NCI-H1092 (cell line): ENCODE results near the gene ATP8A1.
"Not testable (repeated sequence)": the region's sequence is repeated elsewhere in the genome, so short reads cannot be mapped to it uniquely, and the experiment has no call there.

Source experiments
- DNase-seq: peaks from one replicate; lab custom pipeline; 2025; lab: John Stamatoyannopoulos, UW

The ATP8A1 gene

DNA sequence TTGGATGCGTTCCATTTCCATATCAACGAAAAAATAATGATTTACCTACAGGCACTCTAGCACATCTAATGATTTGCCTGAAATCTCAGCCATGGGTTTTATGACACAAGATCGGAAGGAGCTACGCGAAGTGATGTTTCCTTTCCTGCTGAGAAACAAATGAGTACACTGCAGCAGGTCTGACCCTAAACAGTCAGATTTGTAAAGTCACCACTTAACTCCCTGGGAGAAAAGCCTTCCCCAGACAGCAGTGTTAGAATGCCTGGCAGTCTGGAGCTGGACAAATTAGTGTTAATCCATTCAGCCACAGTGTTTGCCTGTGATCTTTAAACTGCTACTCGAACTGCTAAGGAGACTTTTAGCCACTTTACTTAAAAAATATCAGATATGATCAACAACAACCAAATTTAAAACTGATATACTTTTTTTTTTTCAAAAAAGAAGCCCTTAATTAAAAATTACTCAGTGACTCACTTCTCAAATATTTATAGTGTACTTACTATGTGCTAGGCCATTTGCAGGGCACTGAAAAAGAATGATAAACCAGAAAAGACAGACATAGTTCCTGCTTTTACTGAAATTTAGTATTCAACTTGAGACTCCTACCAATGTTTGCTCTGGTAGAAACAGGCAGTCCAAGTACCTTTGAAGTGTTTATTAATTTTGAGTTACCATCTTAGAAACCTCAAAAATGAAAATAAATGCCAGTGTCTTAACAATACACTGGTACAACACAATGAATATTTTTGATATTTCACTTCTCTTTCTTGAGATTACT lies 155.1 kb downstream of the ATP8A1 start:
- DNase-seq = no peak

DNA sequence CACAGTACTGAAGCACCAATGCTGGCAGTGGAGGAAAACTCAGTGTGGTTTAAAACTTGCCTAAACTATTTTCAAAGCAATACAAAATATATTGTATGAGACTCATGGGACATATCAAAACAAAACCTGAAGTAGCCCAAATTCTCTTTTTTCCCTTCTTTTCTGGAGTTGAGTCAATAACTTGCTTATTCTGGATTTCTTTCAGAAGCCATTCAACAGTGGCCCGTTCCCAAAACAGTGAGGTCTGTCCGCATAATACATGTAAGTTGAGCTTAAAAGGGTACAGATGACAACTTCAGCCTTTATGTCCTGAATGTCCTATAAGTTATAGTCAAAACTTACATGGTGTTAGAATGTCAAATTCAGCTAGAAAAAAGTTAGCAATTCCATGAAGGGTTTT lies 158.9 kb downstream of the ATP8A1 start:
- DNase-seq = no peak

DNA sequence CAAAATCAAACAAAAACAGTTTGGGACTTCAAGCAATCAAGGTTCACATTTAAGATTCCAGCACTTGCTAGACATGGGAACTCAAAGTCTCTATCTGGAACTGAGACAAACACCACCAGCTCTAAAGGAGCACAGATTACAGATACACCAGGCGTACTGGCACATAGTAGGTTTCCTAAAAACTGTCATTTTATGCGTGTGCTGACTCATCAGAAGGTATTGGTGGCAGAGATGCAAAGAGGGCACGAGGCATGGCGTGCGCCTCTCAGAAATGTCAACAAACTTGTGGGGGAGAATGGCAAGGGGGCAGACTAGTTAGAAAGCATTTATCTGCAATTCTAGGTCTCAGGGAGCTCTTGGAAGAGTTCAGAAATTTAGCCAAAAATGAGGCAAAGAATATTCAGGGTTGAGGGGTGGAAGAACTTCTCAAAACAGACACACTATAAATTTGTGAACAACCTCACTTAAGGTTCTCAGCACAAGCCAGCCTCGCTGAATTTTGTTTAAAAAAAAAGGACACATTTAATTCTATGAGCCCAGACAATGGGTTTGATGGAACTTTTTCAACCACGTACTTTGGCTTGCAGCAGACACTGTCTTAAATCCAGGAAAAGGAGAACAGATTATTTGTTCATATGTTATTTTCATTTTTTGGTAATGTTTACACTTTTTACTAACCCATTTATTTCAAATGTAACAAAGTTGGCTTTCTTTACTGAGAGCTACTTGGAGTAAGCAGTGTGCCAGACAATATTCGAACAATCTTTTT lies 159.6 kb downstream of the ATP8A1 start:
- DNase-seq = no peak

DNA sequence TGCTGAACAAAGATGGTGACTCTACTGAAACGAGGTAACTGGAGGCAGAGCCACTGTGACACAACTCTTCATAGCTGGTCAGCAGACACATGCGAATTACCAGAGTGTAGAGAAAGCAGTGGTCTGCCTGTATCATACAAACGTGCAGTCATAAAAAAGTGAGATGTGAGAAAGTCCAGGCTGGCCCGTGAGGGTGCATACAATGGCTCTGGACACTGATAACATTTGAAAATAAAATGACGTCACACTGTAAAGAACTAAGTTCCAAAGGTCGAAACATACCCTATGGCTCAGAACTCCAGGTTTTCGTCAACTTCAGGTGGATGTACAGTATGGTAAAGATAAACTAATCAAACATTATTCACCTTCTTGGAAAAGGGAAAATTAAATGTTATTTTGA lies 163.9 kb downstream of the ATP8A1 start:
- DNase-seq = no peak

DNA sequence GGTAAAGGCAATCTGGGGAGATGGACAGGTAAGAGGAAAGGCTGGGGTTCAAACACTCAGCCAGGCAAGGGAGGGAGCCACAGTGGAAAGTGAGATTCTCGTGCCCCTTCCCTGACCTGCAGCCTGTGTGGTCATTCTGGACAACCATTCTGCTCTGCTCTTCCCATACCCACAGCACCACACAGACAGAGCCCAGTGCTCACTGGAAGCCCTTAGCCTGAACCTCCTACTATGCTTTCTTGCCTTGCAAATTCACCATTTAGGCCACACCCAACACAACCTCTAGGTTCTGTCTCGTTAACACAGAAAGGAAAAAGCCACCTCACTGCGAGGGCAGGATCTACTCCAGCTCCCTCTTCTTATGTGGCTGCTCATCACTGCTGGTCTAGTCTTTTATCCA lies 166.9 kb downstream of the ATP8A1 start:
- DNase-seq = no peak

DNA sequence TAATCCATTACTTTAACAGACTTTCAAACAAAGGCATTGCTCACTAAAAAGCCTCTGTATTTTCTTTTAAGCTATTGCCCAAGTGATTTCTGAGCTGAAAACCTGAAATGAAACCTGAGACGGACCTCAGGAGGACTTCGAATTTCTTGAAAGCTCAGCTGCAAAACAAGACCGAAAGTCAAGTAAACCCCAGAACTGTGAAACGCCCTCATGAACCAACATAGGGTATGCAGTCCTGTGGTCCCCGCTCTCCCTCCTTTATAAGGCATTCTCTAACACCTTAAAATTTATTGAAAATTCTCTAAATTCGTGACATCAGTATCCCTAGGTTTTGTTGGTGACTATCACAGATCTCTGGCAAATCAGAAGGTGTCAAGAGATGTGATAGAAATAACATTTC lies 167.8 kb downstream of the ATP8A1 start:
- DNase-seq = no peak

DNA sequence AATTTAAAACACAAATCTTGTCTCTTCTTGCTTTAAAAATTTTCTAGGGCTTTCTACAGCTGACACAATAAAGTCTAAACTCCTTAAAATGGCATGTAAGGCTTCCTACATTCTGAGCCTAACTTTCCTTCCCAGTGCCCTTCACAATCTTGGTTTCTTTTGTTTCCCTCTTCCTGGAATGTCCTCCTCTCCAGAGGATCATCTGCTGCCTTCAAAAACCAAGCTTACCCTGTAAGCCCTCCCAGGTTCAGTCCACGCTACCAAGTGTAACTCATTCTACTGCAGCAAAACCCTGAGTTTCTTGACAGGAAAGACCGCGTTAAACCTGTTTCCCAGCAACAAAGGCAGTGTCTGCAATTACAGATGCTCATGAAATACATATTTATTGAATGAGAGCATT lies 168.4 kb downstream of the ATP8A1 start:
- no peak for DNase-seq

DNA sequence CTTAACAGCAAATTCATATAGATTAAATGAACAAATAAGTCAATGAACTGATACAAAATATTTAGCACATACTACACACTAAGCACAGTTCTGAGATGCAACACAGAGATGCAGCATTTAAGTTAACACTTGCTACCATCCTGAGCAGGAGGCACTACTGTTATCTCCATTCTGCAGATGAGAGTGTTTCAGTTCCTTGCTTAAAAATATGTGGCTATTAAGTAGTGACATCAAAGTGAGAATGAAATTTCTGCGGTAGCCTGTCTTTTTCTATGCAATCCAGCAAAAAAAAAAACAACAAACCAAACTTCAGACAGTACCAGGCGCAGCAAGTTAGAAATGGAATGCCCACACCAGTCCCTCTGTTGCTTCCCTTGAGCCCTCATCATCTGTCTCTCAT lies 168.8 kb downstream of the ATP8A1 start:
- DNase-seq = no peak

DNA sequence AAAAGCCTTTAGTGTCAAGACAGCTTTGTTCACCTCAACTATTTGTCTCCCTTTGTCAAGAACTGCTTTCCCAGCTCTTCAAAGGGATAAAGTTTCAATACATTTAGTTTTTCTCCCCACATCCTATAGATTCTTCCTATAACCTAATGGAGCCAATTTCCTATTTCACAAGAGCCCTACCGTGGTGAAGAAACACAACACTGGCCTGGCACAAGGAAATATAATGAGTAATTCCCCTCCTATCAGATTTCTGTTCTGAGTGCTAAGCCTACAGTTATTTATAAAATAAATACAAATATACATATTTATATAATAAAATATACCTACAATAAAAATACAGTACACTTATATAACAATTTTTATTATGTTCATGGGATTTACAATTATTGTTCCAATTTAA lies 169.7 kb downstream of the ATP8A1 start:
- no peak for DNase-seq

DNA sequence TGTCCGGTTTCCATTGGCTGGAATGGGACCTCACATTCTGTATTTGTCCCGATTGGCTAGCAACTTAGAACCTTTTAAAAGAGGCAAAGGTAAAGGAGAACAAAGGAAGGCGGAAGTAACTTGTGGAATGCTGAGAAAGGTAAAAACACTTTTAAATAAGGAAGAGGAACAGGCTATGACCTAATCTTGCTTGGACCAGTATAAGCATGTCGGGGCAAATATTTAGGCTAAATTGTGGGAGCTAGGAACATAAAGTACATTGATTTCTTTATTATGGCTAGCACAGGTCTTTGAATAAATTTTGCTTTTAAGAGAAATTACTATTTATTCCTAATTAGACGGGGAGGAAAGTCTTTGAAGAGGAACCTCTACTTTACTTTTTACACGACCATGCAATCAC lies 170.7 kb downstream of the ATP8A1 start:
- DNase-seq = not testable (repeated sequence)

DNA sequence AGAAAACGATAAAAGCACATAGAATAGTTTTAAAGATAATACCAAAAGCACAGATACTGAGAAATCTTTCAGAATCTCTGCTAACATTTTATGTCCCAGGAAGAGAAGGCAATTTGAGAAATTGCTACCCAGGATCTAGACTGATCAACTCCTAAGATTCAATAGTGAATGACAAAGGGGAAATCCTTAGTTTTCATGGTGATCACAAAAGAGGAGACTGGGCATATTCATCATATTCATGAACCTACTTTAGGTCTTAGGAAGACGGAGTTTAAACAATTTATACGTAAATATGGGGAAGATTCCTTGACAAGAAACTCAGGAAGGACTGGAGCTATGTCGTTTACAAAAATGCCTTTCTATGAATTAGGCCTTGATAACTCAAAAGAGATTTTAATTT lies 172.3 kb downstream of the ATP8A1 start:
- DNase-seq = no peak

DNA sequence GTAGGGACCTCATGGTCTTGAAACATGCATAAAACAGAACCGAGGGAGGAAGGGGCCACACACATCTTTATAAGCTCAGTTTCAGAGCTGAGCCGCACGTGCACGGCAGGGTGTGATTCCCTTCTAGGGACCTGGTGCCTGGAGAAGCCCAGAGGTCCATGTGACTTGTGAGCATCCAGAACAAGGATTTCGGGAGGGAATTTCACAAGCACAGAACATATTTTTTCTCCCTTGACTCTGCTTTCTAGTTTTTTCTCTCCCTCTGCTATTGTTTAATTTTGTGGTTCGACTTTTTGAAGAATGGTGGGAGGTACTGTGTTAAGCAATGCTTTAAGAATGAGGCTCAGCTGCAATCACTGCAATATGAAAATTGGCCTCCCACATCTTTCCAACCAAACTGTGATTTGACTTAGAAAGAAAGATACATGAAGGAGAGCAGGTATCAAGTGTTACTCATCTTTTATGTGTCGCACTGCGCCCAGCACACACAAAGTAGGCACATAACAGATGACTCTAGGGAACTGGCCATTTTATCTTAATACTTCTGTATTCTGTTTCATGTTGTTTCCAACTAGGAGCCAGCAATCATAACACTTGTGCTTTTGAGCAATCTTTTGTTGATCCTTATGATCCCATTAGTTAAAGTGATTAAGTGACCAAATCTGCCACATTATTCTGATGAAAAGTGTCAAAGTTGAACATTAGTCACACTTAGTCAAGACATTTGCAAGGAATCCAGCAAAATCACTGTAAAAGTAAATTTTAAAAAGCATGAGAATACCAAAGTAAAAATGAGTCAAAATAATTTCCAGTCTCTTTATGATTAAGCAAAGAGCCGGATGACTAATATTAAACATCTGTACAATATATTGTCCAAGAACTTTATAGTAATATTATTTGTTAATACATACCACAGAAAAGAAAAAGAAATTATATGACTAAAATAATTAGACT lies 173.2 kb downstream of the ATP8A1 start:
- DNase-seq = no peak

DNA sequence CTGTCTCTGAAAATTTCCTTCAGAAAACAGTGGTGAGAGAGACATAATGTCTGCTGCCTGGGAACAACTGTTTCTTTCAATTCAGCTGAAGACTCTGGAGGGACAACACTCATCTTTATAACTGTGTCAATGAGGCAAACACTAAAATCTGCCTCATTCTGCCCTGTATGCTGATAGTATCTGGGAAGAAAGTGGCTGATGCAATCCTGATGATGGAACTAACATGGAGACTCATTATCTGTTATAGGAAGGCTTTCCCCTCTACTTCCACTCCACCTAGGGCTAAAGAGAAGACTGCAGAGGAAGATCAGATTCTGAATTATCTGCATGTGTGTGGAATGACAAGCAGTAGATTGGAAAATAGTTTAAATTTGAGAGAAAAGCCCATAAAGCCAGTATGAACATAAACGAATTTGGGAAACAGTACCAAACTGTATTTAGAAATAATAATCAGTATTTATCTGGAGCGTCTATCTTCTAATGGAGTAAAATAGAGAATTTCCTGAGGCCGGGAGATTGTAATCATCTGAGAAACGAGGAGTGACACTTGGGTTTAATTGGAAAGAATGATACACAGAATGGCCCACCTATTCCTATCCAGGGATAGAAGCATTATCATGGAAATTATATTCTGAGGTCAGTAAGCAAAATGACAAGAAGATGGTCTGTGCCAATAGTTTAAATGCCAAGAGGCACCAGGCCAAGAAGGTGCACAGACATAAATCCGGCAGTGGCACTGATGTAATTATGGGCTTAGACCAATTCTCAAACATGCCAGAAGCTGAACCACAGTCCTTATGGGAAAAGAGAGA lies 174.2 kb downstream of the ATP8A1 start:
- no peak for DNase-seq

DNA sequence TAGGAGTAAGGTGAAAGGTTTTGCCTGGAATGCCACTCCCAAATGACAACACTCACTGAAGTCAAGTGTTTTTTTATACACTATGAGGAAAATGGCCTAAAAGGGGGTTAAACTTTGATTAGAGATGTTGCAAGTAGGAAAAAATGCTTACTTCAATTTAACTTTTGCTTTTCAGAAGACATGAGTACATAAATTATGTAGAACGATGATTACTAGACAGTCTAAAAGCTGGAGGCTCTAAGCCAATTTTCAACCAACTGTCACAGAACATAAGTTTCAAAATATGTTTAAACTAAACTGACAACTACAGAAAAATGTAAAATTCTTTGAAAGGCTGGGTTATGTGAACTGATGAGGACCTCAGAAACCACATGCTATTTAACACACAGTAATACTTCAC lies 176.2 kb downstream of the ATP8A1 start:
- no peak for DNase-seq

DNA sequence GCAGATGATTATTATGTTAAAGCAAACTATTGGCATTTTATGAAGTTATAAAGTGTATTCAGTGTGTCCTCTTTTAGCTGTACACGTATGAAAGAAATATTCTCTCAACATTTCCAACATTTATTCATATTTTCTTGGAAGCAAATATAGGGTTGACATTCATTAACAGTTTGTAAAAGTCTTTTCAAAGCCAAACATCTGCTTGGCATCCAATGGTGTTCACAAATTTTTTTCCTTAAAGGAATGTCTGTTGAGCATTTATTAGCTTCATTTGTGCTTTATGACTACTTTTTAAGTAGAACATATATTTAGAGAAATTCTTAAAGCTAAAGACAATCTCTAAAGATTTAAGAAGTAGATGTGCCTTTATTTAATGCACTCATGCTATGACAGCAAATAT lies 176.6 kb downstream of the ATP8A1 start:
- no peak for DNase-seq

DNA sequence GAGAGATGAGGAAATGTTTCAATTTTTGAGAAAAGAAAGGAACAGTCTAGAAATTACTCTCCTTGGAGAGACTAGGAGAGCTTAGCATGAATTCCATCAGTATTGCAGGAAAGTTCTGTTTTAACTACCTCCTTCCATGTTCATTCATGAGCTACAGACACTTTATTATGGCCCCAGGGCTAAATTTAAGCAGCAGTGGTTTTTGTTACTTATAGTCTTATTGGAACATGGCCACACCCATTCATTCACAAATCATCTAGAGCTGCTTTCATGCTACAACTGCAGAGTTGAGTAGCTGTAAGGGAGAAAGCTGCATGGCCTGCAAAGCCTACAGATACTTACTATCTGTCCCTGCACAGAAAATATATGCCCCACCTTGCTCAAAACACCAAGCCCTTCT lies 178.0 kb downstream of the ATP8A1 start:
- DNase-seq = no peak

DNA sequence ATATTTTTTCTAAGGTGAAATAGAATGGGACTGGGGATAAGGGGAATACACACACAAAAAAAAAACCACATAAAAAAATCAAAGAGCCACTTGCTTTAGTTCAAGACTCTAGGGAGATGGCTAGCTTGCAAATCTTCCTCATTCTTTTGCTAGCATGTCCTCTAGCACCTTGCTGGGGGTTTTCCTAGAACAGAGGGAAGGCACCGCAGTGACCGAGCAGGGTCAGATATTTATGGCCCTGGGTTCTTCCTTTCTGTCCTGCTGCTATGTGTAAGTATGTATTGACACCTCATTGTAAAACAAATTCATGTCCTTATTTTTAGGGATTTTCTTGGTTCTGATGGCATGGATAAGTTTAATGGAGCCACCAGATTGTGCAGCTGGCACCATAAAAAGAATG lies 178.4 kb downstream of the ATP8A1 start:
- DNase-seq = no peak

DNA sequence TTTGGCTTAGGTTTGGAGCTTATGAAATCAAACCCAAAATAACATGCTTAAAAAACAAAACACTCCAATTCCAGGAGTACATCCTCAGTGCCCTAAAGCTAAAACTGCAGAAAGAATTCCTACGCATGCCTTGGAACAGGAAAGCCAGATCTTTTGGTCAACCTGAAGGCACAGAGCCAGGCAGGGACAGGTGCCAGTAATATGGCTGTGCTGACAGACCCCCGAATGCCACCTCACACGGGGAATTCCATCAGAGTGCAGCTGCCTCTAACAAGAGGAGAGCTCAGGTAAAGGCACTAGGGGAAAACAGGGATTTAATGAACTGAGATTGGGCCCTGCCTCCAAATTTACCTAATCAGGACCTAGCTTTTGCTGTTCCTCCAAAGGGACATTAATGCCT lies 182.5 kb downstream of the ATP8A1 start:
- DNase-seq = no peak

DNA sequence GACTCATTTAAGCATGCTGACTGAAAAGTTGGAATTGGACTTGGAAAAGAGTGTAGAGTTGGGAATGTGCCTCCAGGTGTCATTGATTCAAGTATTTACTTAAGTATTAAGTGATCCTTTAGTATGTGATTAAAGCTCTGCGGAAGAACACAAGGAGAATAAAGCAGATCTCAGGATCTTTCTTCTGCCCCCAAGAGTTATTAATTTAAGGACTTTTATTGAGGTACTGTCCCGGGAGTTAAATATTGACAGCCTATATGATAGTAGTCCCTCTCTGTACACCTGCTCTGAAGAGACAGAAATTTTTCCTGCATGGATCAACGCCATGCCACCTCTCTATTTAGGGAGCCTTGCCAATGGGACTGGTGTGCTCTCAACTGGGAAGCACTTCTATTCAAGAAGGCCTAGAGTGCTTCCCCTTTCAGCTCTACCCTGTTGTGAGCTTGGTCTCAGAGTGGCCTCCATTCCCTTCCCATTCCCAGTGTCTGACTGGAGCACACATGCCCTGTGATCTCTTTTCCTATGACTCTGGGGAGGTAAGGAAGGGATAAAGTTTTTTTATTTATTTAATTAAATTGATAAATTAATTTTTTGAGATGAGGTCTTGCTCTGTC lies 183.7 kb downstream of the ATP8A1 start:
- DNase-seq = no peak

DNA sequence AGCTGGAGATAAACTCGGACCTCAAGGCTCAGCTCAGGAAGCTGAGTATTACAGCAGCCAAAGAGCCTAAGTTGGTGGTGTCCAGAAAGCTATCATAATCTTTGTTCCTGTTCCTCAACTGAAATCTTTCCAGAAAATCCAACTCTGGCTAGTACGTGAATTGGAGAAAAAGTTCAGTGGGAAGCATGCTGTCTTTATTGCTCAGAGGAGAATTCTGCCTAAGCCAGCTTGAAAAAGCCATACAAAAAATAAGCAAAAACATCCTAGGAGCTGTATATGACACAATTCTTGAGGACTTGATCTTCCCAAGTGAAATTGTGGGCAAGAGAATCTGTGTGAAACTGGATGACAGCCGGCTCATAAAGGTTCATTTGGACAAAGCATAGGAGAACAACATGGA lies 185.0 kb downstream of the ATP8A1 start:
- no peak for DNase-seq

DNA sequence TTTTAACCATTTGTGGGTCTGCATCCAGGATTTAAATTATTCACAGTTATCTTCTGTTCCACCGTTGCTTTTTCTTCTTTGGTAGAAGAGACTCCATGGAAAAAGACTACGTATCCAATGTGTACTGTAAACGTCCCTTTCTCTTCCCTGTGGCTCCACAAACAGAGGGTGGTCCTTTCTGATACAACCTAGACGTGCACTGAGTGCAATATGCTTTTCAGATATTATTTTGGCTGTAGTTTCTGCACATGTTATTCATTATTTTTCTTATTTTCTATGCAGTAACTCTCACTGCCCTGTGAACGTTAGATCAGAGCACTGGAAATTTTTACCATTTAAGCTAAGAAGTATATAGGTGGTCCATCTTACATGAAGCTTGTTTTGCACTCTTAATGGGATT lies 186.9 kb downstream of the ATP8A1 start:
- DNase-seq = no peak
